Measurements from ENCODE around the gene SUPT3H.
"Not testable (repeated sequence)": the region's sequence is repeated elsewhere in the genome, so short reads cannot be mapped to it uniquely, and the experiment has no call there.

Gene SUPT3H

GRCh38 chr6:45047573-45047972, 330.2 kb downstream of the SUPT3H start:
- DNase-seq, result no peak

DNA sequence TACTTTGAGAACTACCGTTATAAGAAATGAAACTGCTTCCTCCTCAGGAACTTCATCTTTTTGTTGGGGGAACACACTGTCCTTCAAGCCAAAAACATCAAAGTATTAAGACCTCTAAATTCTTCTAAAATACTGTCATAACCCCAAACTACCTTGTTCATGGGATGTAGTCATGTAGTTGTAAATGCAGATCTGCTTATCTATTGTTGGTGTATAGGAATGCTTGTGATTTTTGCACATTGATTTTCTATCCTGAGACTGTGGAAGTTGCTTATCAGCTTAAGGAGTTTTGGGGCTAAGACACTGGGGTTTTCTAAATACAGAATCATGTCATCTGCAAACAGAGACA, 332.5 kb downstream of the SUPT3H start:
- no peak for DNase-seq

DNA sequence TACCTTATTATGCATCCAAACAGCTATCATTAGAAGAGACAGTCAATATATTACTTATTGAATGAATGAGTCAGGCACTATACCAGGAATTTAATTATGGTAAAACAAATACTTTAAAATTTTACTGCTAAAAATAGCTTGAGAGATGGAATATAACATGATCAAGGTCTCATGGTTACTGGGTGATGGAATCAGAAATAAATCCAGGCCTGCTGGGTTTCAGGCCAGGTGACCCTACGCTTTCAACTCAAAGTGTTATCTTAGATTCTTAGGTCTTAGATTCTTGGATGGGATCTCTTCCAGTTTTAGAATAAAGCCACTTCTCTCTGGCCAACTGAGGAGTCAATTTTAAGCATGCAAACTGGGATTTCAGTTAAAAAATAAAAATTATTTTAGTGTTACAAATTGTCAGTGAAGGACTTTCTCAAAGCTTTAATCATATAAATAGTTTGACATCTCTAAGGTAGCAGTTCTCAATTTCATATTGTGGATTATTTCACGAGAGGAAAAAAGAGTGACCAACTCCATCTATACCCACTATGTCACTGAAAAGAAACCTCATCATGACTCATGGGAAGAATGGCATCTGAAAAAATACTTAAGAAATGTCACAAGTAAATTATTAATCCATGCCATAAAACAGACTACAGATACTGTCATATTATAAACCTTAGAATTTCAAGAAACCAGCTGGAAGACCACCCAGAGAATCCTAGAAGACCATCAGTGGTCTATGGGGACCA, 333.1 kb downstream of the SUPT3H start:
- DNase-seq, result no peak

DNA sequence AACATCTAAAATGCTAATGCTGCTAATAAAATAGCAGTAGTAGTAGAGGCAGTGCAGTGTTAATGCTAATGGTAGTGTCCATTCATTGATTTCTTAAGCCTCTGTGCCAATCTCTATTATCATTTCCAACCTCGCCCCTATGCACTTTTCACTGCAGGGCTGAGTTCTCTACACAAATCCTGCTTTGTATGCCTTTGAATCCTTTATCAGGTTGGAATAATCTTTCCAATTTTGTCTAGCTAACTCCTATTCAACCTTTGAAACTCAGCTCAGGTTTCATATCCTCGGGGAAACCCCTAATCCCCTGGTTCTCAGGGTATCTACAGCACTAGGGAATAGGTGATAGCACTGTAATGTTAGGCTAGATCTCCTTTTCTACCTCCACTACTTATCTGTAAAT, 333.6 kb downstream of the SUPT3H start:
- DNase-seq, result no peak

GRCh38 chr6:45042673-45043072, 335.1 kb downstream of the SUPT3H start:
- DNase-seq, result not testable (repeated sequence)

DNA sequence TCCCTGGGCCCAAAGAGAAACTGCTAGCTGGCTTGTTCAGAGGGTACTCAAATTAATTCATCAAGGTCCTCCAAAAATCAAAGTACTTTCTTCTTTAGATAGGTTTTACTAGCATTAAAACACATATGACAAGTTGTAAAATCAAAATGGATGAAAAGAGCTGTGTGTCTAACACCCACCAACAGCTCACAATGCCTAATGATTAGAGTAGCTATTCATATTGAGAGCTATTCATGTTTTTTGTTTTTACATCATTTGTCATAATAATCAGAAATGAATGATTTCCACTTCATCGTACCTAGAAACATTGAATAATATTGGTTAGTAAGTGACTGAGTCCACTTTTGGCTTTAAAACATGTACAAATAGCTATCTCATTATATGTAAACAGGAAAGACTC, 339.5 kb downstream of the SUPT3H start:
- no peak for DNase-seq

DNA sequence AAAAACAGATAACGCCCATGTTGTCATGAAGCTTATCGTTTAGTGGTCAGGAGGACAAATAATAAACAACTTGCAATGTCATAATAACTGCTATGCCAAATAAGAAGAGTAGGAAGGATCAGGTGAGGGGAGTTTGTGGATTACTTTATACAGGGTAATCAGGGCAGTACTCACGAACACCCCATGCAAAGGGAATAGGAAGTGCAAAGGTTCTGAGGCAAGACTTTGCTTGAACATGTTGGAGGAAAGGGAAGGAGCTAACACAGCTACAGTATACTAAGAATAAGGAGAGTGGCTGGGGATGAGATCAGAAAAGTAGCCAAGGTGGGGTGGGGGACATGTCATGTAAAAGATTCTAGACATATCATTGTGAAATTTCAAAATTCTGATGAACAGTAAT, 341.6 kb downstream of the SUPT3H start:
- DNase-seq, result no peak

- DNase-seq, result no peak
These were observed 345.3 kb downstream of the SUPT3H start for GRCh38 chr6:45032426-45032825.

- DNase-seq, result no peak
These were observed 346.1 kb downstream of the SUPT3H start for GRCh38 chr6:45031601-45032000.

DNA sequence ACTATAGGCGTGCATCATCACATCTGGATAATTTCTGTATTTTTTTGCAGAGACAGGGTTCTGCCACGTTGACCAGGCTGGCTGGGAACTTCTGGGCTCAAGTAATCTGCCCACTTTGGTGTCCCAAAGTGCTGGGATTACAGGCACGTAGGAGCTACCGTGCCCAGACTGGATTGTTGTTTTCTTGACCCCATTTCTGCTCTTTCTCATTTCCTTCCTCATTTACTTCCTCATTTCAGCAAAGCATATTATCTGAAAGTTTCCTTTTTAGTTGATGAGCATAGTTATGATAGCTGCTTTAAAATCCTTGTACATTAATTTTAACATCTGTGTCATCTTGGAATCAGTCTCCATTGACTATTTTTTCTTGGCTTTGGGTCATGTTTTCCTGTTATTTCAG, 350.6 kb downstream of the SUPT3H start:
- DNase-seq, result no peak

DNA sequence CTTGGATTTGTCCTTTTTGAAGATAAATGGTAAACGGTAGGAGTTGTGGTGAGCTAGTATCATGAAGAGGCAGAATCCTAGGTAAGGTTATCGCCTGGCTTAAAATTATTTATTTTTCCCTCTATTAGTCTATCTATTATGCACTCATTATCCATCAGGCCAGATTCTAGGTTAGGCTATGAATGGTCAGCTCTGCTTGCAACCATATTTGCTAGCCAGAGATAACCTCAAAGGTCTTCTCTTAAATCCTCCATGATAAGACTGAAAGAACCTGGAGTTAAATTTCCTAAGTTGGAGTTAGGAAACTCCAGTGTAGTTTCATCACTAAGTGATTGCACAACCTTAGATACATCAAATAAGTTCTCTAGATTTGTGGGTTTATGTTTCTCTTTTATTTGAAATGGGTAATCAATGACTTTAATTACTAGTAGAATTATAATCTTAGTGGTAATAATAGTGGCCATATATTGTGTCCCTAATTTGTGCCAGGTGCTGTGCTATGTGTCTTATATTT, 351.7 kb downstream of the SUPT3H start:
- no peak for DNase-seq

- no peak for DNase-seq
These were observed 353.1 kb downstream of the SUPT3H start for GRCh38 chr6:45024610-45025009.

- no peak for DNase-seq
These were observed 356.1 kb downstream of the SUPT3H start for GRCh38 chr6:45021676-45022075.

GRCh38 chr6:45012687-45013086, 365.0 kb downstream of the SUPT3H start:
- DNase-seq, result no peak

DNA sequence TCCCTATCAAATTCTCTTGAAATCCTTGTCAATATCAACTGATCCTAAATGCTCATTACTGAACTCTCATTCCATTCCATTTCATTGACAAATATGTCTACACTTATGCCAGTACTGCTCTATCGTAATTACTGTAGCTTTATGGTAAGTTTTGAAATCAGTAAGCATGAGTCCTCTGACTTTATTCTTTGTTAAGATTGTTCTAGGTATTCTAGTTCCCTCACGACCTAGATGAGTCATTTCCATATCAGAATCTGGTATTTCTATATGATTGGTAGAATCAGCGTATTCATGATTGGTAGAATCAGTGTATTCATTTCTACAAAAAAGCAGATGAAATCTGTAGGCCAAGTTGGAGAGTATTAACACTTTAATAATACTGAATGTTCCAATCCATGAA, 368.2 kb downstream of the SUPT3H start:
- no peak for DNase-seq

DNA sequence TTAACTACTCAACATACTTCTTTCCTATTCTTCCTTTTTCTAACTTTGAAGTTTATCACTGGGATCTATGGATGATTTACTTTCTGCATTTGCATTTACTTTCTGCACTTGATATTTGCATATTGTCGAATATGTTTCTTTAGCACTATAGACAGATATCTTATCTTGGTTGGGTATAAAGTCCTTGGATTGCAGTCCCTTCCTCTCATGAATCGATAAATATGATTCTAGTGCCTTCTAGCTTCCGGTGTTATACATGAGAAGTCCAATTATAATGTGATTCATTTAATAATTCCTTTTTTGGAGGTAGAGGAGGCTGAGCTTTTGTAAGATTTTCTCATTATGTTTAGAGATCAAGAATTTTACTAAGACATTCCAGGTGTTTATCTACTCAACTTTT, 370.8 kb downstream of the SUPT3H start:
- no peak for DNase-seq

- DNase-seq, result no peak
These were observed 373.8 kb downstream of the SUPT3H start for GRCh38 chr6:45003961-45004360.

DNA sequence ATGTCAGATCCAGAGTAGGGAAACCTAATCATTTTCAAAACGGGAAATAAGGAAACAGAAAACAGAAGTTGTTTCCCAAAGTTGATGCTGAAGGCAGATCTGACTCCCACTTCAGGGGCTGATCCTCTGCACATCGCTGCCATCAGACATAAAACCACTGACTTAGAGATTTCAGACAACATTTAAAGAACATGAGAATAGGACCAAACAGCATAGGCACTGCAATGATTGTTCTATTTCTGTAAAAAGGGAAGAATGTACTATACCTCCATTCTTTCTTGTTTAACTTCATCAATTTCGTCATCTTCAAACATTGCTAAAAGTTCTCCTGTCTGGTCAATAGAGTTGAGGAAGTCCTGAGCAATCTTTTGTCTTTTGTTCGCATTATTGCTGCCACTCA, 374.3 kb downstream of the SUPT3H start:
- DNase-seq, result no peak

DNA sequence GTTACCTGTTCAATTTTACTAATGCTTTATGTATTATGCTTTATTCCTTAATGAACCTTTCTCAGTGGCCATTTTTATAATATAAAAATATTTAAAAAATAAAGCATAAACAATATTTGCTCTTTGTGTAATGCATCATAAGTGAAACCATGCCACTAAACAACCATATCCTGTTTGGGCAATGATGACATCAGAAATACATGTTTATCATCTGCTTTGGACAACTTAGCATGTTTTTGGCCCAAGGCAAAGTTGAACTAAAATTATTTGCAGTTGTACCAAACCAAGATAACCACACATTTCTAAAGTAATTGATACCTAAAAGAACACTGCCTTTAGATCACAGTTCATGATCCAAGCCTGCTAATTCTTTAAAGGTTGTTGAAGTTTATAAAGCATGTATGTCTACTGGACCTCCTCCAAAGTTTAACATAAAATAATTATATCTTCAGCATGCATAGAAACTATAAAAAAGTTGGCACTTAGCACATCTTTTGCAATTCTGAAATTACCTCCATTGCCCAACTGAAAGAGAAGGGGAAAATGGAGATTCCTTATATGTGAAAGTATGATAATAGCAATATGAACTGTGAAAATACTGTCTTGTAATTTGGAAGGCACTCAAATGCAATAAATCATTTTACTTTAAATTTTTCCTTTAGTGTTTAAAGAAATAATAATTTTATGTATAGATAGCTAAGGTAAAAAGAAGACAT, 375.2 kb downstream of the SUPT3H start:
- DNase-seq, result no peak

DNA sequence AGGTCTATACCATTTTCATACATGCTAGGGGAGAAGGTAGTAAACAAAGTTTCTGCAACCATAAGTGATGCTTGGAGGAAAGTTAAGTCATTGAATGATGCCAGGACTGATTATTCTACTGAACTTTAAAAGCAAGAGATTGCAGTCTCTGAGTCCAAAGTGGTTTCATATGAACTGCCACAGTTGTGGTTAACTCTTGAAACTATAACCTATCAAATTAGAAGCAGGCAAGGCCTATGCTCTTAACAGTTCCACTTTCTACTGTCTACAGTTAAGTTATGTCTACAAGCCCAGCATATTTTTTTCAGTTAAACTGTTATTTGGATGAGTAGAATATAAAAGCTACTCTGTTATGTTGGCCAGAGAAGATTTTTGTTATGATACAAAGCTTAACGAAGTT, 376.1 kb downstream of the SUPT3H start:
- no peak for DNase-seq

- no peak for DNase-seq
These were observed 376.9 kb downstream of the SUPT3H start for GRCh38 chr6:45000833-45001232.

DNA sequence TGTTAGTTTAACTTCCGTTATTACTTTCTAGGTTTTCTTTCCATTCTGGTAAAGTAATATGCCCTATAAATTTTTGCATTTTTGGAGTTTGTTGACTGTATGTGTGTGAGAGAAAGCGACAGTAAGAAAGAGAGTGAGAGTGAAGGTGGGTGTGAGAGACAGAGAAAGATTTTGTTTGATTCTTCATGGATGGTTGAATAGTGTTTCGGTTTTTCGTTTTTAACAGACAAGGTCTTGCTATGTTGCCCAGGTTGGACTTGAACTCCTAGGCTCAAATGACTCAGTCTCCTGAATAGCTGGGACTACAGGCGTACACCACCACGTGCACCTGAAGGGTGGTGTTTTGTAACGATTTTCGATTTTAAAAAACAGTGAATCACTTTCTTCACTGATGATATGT, 378.7 kb downstream of the SUPT3H start:
- DNase-seq, result no peak

GRCh38 chr6:44995486-44996132, 382.1 kb downstream of the SUPT3H start:
- no peak for DNase-seq

GRCh38 chr6:44989391-44989790, 388.3 kb downstream of the SUPT3H start:
- DNase-seq, result no peak

All from DMS53 (cell line).